ENCODE data around the gene MPDZ. TPM values are rescaled to one million over a fixed set of nuclear protein-coding genes. Genes with fewer than 3 reads are reported as not detected.

The MPDZ gene
- total RNA-seq (not detected), polyA plus RNA-seq (not detected), total RNA-seq (0 to 0.26 (median 0) reads per million in 6 experiments)

DNA sequence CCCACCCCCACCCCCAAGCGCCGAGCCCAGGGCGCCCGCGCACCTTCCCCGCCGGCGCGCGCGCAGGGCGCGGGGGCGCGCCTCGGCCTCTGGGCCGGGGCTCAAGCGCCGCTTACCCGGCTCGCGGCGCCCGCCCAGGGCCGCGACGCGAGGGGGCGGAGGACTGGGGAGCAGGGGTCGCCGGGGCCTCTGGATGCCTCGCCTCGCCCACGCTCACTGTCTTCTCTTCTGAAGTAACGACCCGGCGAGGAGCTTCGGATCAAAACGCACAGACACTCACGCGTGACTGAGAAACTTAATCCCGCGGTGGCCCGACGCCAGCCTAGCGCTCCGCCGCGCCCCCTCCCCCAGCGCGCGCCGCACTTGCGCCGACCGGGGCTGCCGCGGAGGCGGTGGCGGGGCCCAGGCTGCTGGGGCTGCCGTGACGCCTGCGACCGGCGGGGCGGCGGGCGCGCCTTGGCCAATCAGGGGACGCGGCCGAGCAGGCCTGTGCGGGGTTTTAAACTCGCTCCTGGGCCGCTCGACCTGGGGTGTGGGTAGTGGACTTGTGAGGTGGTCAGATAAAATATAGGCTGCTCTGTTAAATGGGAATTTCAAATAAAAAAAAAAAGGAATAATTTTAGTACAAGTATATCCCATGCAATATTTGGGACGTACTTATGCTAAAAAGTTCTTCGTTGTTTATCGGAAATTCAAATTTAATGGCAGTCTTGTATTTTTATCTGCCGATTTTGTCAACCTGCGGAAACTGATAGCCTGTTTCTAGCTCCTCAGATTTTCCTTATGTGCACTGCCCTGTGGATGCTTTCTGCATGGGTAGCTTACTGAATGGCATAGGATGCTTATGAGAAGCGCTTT, at the start of gene MPDZ:
TSS of gene MPDZ (minus strand) at position 409 of the 858 bp plus-strand sequence. CDS start 29,377 bp downstream, outside the sequence.
- Mint-ChIP-seq H3K36me3 (peaks cover 0 to 11% (median 3%) of the 10 kb centered on the region in 3 donors), H3K4me1 (peaks cover 0 to 2% (median under 1%) of the 10 kb centered on the region in 4 donors), H3K9me3 (peaks cover 0 to 23% (median 6%) of the 10 kb centered on the region in 9 donors), H3K27ac (no peak within 1 kb of the TSS), H3K27me3 (peaks cover 9 to 42% (median 25%) of the 10 kb centered on the region in 5 donors), H3K4me3 (no peak within 1 kb of the TSS)
- no peak for DNase-seq
- POLR2A ChIA-PET = no interaction called here
- no peak for ATAC-seq

GRCh38 chr9:13324988-13325387, 45.5 kb upstream of the MPDZ start:
- no peak overlapping the region for H3K27ac Mint-ChIP-seq
- POLR2A ChIA-PET = no interaction called here
- no peaks in the 10 kb centered on the region for H3K4me1 Mint-ChIP-seq
- H3K36me3 Mint-ChIP-seq = no peaks in the 10 kb centered on the region
- H3K9me3 Mint-ChIP-seq = peaks cover 0 to 15% (median 2%) of the 10 kb centered on the region in 9 donors
- no peak for DNase-seq
- no peak for ATAC-seq
- no peaks in the 10 kb centered on the region for H3K27me3 Mint-ChIP-seq
- H3K4me3 Mint-ChIP-seq = no peak overlapping the region

GRCh38 chr9:13322828-13323550, 43.5 kb upstream of the MPDZ start:
- no peak overlapping the region for H3K4me3 Mint-ChIP-seq
- POLR2A ChIA-PET = no interaction called here
- no peaks in the 10 kb centered on the region for H3K36me3 Mint-ChIP-seq
- no peak for ATAC-seq
- H3K9me3 Mint-ChIP-seq = peaks cover 0 to 24% (median 7%) of the 10 kb centered on the region in 9 donors
- no peaks in the 10 kb centered on the region for H3K27me3 Mint-ChIP-seq
- no peaks in the 10 kb centered on the region for H3K4me1 Mint-ChIP-seq
- DNase-seq = no peak
- no peak overlapping the region for H3K27ac Mint-ChIP-seq

- Mint-ChIP-seq H3K9me3 (peaks cover 2 to 27% (median 11%) of the 10 kb centered on the region in 9 donors), H3K27ac (no peak overlapping the region), H3K4me1 (no peaks in the 10 kb centered on the region), H3K4me3 (no peak overlapping the region), H3K36me3 (no peaks in the 10 kb centered on the region), H3K27me3 (no peaks in the 10 kb centered on the region)
- POLR2A ChIA-PET = no interaction called here
- DNase-seq (no peak), ATAC-seq (no peak)
Observed at GRCh38 chr9:13318027-13318426, 38.5 kb upstream of the MPDZ start.

- ATAC-seq = no peak
- POLR2A ChIA-PET = no interaction called here
- Mint-ChIP-seq H3K4me1 (no peaks in the 10 kb centered on the region), H3K4me3 (no peak overlapping the region), H3K27ac (no peak overlapping the region), H3K36me3 (peaks cover 0 to 4% (median 0%) of the 10 kb centered on the region in 3 donors), H3K9me3 (peaks cover 0 to 20% (median 10%) of the 10 kb centered on the region in 9 donors), H3K27me3 (no peaks in the 10 kb centered on the region)
- no peak for DNase-seq
Observed at GRCh38 chr9:13296972-13297371, 17.5 kb upstream of the MPDZ start.

DNA sequence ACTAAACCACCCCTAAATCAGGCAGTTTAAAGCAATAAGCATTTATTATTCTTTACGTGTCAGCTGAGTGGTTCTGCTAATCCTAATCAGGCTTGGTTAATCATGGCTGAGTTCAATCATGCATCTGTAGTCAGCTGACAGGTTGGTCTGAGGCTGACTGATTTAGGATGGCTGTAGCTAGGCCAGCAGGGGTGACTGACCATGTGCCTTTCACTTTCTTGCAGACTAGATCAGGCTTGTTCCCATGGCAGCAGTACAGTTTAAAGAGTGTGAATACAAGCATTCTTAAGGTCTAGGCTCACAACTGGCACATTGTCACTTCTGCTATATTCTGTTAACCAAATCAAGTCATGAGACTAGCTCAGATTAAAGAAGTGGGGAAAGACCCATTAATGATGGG, 16.1 kb upstream of the MPDZ start:
- peaks cover 0 to 15% (median 10%) of the 10 kb centered on the region in 9 donors for H3K9me3 Mint-ChIP-seq
- no peaks in the 10 kb centered on the region for H3K27me3 Mint-ChIP-seq
- no peaks in the 10 kb centered on the region for H3K4me1 Mint-ChIP-seq
- POLR2A ChIA-PET = no interaction called here
- H3K27ac Mint-ChIP-seq = no peak overlapping the region
- no peak overlapping the region for H3K4me3 Mint-ChIP-seq
- ATAC-seq = no peak
- DNase-seq = no peak
- H3K36me3 Mint-ChIP-seq = peaks cover 0 to 7% (median 0%) of the 10 kb centered on the region in 3 donors

DNA sequence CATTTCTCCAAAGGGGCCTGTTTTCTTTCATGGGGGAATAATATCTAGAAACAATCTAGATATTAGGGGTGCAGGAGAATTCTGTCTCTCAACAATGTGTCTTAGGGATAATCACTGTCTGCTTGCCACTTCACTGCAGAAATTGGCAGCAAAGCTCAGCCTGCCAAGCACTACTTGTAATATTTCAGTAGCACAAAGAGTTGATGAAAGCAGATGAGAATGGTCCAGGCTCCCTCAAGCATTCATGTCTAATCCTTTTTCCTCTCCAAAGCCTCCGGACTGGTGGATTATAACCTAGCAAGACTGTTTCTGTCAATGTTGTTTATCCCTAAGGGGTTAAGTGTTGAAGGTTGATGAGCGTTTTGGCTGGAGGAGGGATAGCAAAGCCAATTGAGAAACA, 13.3 kb upstream of the MPDZ start:
- Mint-ChIP-seq H3K36me3 (peaks cover 0 to 3% (median 0%) of the 10 kb centered on the region in 3 donors), H3K27ac (no peak overlapping the region), H3K27me3 (no peaks in the 10 kb centered on the region), H3K4me1 (no peaks in the 10 kb centered on the region), H3K9me3 (peaks cover 0 to 11% (median 7%) of the 10 kb centered on the region in 9 donors), H3K4me3 (no peak overlapping the region)
- POLR2A ChIA-PET = no interaction called here
- no peak for DNase-seq
- no peak for ATAC-seq

DNA sequence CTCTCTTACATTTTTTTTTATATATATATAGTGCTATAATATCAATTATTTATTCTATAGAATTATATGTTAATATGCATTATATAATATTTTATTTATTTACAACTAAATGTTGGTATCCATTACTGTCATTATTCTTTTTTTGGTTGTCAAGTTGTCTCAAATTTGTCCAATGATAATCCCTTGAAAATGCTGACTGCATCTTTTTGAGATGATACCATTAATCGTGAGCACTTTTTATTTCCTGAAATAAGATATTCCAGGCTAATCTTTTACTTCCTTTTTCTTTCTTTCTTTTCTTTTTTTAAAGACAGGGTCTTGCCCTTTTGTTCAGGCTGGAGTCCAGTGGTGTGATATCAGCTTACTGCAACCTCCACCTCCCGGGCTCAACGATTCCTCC, 12.7 kb upstream of the MPDZ start:
- peaks cover 0 to 11% (median 8%) of the 10 kb centered on the region in 9 donors for H3K9me3 Mint-ChIP-seq
- DNase-seq (no peak), ATAC-seq (no peak)
- no peaks in the 10 kb centered on the region for H3K4me1 Mint-ChIP-seq
- H3K4me3 Mint-ChIP-seq = no peak overlapping the region
- H3K36me3 Mint-ChIP-seq = peaks cover 0 to 3% (median 0%) of the 10 kb centered on the region in 3 donors
- no peak overlapping the region for H3K27ac Mint-ChIP-seq
- no peaks in the 10 kb centered on the region for H3K27me3 Mint-ChIP-seq
- POLR2A ChIA-PET = no interaction called here

GRCh38 chr9:13291718-13292117, 12.2 kb upstream of the MPDZ start:
- Mint-ChIP-seq H3K36me3 (peaks cover 0 to 3% (median 0%) of the 10 kb centered on the region in 3 donors), H3K27ac (no peak overlapping the region)

GRCh38 chr9:13284011-13284410, 4.5 kb upstream of the MPDZ start:
- DNase-seq (no peak), ATAC-seq (no peak)
- no peak overlapping the region for H3K27ac Mint-ChIP-seq
- H3K36me3 Mint-ChIP-seq = peaks cover 0 to 6% (median 3%) of the 10 kb centered on the region in 3 donors
- H3K9me3 Mint-ChIP-seq = peaks cover 0 to 24% (median 4%) of the 10 kb centered on the region in 9 donors
- H3K4me3 Mint-ChIP-seq = no peak overlapping the region
- peaks cover 0 to 2% (median under 1%) of the 10 kb centered on the region in 4 donors for H3K4me1 Mint-ChIP-seq
- H3K27me3 Mint-ChIP-seq = peaks cover 3 to 13% (median 12%) of the 10 kb centered on the region in 5 donors
- POLR2A ChIA-PET = no interaction called here

More at GRCh38 chr9:13291718-13292117, 12.2 kb upstream of the MPDZ start:
- H3K4me3 Mint-ChIP-seq = no peak overlapping the region
- H3K9me3 Mint-ChIP-seq = peaks cover 2 to 16% (median 6%) of the 10 kb centered on the region in 9 donors
- H3K4me1 Mint-ChIP-seq = no peaks in the 10 kb centered on the region
- no peaks in the 10 kb centered on the region for H3K27me3 Mint-ChIP-seq
- ATAC-seq (no peak), DNase-seq (no peak)
- POLR2A ChIA-PET = no interaction called here

- Mint-ChIP-seq H3K4me1 (peaks cover 0 to 2% (median under 1%) of the 10 kb centered on the region in 4 donors), H3K9me3 (peaks cover 0 to 24% (median 5%) of the 10 kb centered on the region in 9 donors), H3K36me3 (peaks cover 0 to 6% (median 3%) of the 10 kb centered on the region in 3 donors), H3K27ac (no peak overlapping the region), H3K27me3 (peaks cover 3 to 19% (median 13%) of the 10 kb centered on the region in 5 donors), H3K4me3 (no peak overlapping the region)
- POLR2A ChIA-PET = no interaction called here
- no peak for ATAC-seq
- no peak for DNase-seq
Observed at GRCh38 chr9:13282998-13283397, 3.5 kb upstream of the MPDZ start.

DNA sequence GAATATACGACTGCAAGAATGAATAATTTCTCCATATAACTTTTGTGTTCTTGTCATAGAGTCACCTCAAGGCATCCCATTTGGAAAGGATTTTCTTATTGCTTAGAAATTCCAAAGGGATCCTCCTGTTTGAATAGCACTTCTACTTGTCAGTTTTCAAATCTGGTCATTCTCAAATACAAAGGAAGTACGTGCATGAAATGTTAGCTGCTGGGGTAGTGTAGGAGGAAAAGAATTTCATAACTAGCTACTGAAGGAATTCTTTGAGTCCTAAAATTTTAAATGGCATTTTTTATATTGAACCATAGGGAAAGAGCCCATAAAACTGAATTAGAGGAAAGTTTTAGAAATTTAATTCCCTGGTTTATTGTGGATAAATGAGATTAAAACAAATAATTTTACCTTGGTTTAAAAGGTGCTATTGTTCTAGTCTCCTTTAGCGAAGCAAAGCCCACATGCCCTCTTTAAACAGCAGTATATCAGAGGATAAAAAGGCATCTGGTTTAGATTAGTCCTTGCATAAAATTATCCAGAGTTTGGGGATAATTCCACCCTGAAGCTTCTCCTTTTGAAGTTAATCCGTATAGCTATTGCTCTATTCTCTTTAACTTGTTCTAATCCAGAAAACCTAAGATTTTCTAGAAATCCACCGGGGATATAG, 2.0 kb upstream of the MPDZ start:
- Mint-ChIP-seq H3K27me3 (peaks cover 7 to 31% (median 22%) of the 10 kb centered on the region in 5 donors), H3K4me3 (no peak overlapping the region), H3K27ac (no peak overlapping the region), H3K9me3 (peaks cover 0 to 23% (median 5%) of the 10 kb centered on the region in 9 donors), H3K36me3 (peaks cover 0 to 11% (median 3%) of the 10 kb centered on the region in 3 donors), H3K4me1 (peaks cover 0 to 2% (median under 1%) of the 10 kb centered on the region in 4 donors)
- DNase-seq (no peak), ATAC-seq (no peak)
- POLR2A ChIA-PET = no interaction called here
